Measurements from ENCODE around the gene ZNF837.
"Not testable (repeated sequence)": the region's sequence is repeated elsewhere in the genome, so short reads cannot be mapped to it uniquely, and the experiment has no call there.

ZNF837 gene

DNA sequence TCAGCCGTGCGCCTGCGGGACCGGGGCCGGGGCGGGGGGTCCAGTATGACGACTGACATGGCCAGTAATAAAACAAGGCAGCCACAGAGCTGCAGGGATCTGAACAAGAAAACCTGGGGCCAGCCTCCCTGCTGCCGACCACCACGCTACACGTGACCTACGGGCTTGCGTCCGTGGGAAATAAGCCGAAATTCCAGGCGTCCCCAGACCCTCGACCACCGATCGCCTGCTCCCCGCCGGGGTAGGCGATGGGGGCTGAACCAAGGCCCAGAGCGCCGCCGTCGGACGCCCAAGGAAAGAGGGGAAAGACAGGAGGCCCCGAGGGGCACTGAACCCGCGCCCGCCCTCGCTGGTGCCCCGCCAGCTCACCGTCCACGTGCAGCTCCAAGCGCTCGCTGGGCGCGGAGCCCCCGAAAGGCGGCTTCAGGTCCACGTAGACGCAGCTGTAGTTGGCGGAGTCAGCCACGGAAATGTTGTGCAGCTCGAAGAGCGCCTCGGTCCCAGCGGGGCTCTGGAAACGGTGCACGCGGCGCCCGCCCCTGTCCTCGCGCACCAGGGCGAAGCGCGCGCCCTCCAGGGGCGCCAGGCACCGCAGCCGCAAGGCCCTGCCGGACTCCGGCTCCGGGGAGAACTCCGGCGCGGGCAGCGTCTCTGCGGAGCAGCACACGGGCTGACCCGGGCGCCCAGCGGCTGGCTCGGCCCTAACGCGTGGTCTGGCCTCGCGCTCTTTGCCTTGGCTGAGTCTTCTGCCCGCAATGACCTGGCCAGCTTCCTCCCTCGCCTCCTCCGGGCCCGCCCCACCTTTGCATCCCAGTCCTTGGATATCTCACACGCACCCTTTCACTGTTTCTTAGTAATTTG lies 30.6 kb downstream of the ZNF837 start:
- H3K36me3 ChIP-seq: peaks cover 2% of the 10 kb centered on the region; the same call in 1 of the 2 replicates
- no peak for DNase-seq
- H3K4me1 ChIP-seq: no peaks in the 10 kb centered on the region
- TF ChIP-seq, protein P1, sequence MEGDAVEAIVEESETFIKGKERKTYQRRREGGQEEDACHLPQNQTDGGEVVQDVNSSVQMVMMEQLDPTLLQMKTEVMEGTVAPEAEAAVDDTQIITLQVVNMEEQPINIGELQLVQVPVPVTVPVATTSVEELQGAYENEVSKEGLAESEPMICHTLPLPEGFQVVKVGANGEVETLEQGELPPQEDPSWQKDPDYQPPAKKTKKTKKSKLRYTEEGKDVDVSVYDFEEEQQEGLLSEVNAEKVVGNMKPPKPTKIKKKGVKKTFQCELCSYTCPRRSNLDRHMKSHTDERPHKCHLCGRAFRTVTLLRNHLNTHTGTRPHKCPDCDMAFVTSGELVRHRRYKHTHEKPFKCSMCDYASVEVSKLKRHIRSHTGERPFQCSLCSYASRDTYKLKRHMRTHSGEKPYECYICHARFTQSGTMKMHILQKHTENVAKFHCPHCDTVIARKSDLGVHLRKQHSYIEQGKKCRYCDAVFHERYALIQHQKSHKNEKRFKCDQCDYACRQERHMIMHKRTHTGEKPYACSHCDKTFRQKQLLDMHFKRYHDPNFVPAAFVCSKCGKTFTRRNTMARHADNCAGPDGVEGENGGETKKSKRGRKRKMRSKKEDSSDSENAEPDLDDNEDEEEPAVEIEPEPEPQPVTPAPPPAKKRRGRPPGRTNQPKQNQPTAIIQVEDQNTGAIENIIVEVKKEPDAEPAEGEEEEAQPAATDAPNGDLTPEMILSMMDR (IDR thresholded peaks at IDR 0.05; ENCODE audit: low read depth, low read length): no peak
- no peaks in the 10 kb centered on the region for H3K9me3 ChIP-seq
- no peak overlapping the region for H3K4me3 ChIP-seq (ENCODE audit: low read depth, low read length)
- no peaks in the 10 kb centered on the region for H3K27me3 ChIP-seq

DNA sequence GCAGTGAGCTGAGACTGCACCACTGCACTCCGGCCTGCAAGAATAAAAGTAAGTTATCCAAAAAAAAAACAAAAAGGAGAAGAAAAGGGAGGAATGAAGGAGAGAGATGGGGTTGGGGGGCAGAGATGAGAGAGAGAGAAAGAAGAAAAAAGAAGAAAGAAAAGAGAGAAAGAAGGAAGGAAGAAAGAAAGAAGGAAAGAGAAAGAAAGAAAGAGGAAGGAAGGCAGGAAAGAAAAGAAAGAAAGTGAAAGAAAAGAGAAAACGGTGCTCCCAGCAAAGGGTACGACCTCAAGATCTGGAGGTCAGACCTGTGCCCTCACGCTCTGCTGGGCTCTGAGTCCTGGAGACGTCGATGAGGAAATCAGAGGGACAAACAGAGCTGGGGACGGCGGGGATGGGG lies 31.2 kb downstream of the ZNF837 start:
- TF ChIP-seq, protein P1 (IDR thresholded peaks at IDR 0.05; ENCODE audit: low read depth, low read length): no peak
- H3K27me3 ChIP-seq: no peaks in the 10 kb centered on the region
- no peak overlapping the region for H3K4me3 ChIP-seq (ENCODE audit: low read depth, low read length)
- no peak for DNase-seq
- no peaks in the 10 kb centered on the region for H3K9me3 ChIP-seq
- peaks cover 2% of the 10 kb centered on the region; the same call in 1 of the 2 replicates for H3K36me3 ChIP-seq
- no peaks in the 10 kb centered on the region for H3K4me1 ChIP-seq

DNA sequence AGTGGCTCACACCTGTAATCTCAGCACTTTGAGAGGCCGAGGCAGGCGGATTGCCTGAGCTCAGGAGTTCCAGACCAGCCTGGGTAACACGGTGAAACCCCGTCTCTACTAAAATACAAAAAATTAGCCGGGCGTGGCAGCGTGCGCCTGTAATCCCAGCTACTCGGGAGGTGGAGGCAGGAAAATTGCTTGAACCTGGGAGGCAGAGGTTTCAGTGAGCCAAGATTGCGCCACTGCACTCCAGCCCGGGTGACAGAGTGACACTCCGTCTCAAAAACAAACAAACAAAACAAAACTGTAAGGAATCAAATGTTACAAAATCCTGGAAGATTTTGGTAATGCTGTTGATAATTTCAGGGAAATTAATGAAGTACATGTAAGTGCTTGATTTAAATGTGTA lies 32.8 kb downstream of the ZNF837 start:
- not testable (repeated sequence) for DNase-seq, H3K9me3 ChIP-seq, H3K4me1 ChIP-seq, H3K36me3 ChIP-seq, H3K27me3 ChIP-seq
- H3K4me3 ChIP-seq (ENCODE audit: low read depth, low read length): peak overlapping the region; percentile 78

DNA sequence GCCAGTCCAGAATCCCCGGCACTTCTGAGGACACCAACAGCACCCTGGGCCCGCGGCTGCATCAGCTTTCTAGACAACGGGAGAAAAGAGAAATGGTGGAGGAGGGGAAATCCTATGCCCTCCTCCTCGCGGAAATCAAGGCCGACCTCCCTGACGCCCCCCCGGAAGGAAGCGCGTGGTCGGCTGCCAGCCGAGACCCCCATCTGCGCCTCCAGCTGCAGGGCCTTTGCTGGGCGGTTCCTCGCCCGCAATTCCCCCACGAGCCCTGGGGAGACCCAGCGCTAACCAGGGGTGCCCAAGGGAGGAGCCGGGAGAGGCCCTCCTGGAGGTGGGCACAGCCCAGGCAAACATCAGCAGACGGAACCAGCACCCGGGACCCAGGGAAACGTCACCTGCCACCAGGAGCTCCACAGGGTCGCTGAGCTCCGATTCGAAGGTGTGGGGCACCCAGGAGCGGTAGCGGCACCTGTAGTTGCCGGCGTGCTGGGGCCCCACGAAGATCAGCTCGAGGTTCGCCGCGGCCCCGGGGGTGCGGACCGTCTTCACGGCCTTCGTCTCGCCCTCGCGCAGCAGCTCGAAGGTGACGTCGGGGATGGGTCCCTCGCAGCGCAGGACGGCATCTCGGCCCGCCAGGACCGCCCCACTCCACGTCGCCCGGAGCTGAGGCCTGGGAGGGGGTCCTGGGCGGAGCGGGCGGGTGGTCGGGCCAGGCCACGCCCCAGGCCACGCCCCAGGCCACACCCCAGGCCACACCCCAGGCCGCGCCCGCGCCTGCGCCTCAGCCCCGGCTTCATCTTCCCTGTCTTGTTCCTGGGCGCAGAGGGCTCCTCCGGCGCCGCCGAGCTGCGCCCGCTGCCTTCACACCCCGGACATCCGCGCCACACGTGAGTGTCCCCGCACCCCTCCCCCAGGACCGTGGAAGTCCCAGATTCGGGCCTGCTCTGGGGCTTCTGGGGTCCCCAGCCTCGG lies 33.6 kb downstream of the ZNF837 start:
- DNase-seq: peak; percentile 85
- TF ChIP-seq, protein P1 (IDR thresholded peaks at IDR 0.05; ENCODE audit: low read depth, low read length): no peak
- H3K36me3 ChIP-seq: peaks cover 2% of the 10 kb centered on the region; the same call in 1 of the 2 replicates
- H3K9me3 ChIP-seq: no peaks in the 10 kb centered on the region
- H3K4me1 ChIP-seq: no peaks in the 10 kb centered on the region
- H3K4me3 ChIP-seq (ENCODE audit: low read depth, low read length): peak overlapping the region; percentile 78
- H3K27me3 ChIP-seq: no peaks in the 10 kb centered on the region

DNA sequence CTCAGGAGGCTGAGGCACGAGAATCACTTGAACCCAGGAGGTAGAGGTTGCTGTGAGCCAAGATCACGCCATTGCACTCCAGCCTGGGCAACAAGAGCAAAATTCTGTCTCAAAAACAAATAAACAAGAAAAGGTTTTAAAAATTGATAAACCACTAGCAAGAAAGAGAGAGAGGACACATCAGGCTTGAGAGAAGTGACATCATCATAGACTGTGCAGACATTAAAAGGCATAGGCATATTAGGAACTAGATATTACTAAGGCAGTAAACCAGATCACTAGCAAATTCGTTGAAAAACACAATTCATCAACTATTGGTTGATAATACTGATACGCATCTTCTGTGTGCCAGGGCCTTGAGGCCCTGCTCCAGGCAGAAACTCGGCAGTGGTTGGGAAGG lies 35.3 kb downstream of the ZNF837 start:
- TF ChIP-seq, protein P1 (IDR thresholded peaks at IDR 0.05; ENCODE audit: low read depth, low read length): no peak
- no peaks in the 10 kb centered on the region for H3K27me3 ChIP-seq
- no peaks in the 10 kb centered on the region for H3K36me3 ChIP-seq
- DNase-seq: no peak
- no peaks in the 10 kb centered on the region for H3K4me1 ChIP-seq
- H3K9me3 ChIP-seq: no peaks in the 10 kb centered on the region
- no peak overlapping the region for H3K4me3 ChIP-seq (ENCODE audit: low read depth, low read length)

DNA sequence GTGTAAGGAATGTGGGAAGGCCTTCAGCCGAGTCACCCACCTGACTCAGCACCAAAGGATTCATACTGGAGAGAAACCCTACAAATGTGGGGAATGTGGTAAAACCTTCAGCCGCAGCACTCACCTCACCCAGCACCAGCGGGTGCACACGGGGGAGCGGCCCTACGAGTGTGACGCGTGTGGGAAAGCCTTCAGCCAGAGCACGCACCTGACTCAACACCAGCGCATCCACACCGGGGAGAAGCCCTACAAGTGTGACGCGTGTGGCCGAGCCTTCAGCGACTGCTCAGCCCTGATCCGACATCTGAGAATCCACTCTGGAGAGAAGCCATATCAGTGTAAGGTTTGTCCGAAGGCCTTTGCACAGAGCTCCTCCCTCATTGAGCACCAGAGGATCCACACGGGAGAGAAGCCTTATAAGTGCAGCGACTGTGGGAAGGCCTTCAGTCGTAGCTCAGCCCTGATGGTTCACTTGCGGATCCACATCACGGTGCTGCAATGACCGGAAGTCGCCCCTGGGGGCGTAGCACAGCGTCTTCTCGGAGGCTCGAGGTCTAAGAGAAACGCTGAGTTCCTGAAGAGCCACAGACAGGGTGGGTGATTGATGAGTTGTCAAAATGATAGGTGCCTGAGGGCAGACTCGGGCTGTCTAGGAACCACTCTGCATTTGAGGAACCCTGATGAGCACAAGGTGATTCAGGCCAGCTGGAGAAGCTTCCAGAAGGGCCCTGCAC lies 41.8 kb downstream of the ZNF837 start:
- Histone ChIP-seq H3K36me3 (peaks cover 46% of the 10 kb centered on the region), H3K9me3 (no peaks in the 10 kb centered on the region), H3K4me3 (ENCODE audit: low read depth, low read length) (no peak overlapping the region), H3K27me3 (no peaks in the 10 kb centered on the region), H3K4me1 (no peaks in the 10 kb centered on the region)
- no peak for DNase-seq
- TF ChIP-seq, protein P1 (IDR thresholded peaks at IDR 0.05; ENCODE audit: low read depth, low read length): no peak
